Gastroesophageal sphincter (tissue), 4 donors: Measurements from ENCODE around the gene RAB23. TPM values are rescaled to one million over a fixed set of nuclear protein-coding genes. Genes with fewer than 3 reads are reported as not detected.

Experiments used
- ATAC-seq: fragments of 150-250 bp; one replicate; pipeline ENCODE4 v1.9.1; 2016; ENCODE audit warnings: mild to moderate bottlenecking, moderate library complexity
- H3K27ac ChIP-seq, 4 donors: fragments of 200-600 bp; sonication (generic) in 3 of 4; 1 replicate in 3 of 4; 2 replicates in 1 of 4; pipeline ENCODE4 v1.5.1; 2016 to 2019
- H3K27me3 ChIP-seq: fragments of 200-600 bp; sonication (generic); one replicate; pipeline ENCODE4 v1.5.1; 2019
- H3K36me3 ChIP-seq, 2 donors: fragments of 200-600 bp; sonication (generic); one replicate each; pipeline ENCODE4 v1.5.1; 2019; ENCODE audit warnings: control low read depth in 1 of 2
- H3K4me1 ChIP-seq, 3 donors: fragments of 200-600 bp; sonication (generic); 1 replicate in 2 of 3; 2 replicates in 1 of 3; pipeline ENCODE4 v1.5.1; 2016 to 2019; ENCODE audit warnings: control low read depth in 2 of 3
- H3K4me3 ChIP-seq, 2 donors: fragments of 200-600 bp; sonication (generic); one replicate each; pipeline ENCODE4 v1.5.1; 2019; ENCODE audit warnings: mild to moderate bottlenecking in 1 of 2, moderate library complexity in 1 of 2
- H3K9me3 ChIP-seq, 3 donors: fragments of 200-600 bp; sonication (generic); one replicate each; pipeline ENCODE4 v1.5.1; 2017 to 2019; ENCODE audit warnings: control low read depth in 2 of 3
- CTCF ChIP-seq, 4 experiments: fragments of 200-600 bp in 2 of 4; fragments of 450-650 bp in 2 of 4; sonication (generic) in 1 of 4; IDR thresholded peaks; one replicate each; pipeline ENCODE4 v1.5.1; 2017 to 2019; ENCODE audit warnings: antibody characterized with exemption in 4 of 4, mild to moderate bottlenecking in 2 of 4, moderate library complexity in 2 of 4
- EP300 ChIP-seq: sonication (generic); formaldehyde crosslinking; IDR thresholded peaks from one replicate; pipeline ENCODE4 v1.6.1; 2017; ENCODE audit warnings: antibody characterized with exemption, mild to moderate bottlenecking
- POLR2A ChIP-seq, 2 donors: fragments of 450-650 bp; IDR thresholded peaks; one replicate each; pipeline ENCODE4 v1.6.1; 2017; ENCODE audit warnings: antibody characterized with exemption in 2 of 2, mild to moderate bottlenecking in 2 of 2, moderate library complexity in 1 of 2
- POLR2AphosphoS5 ChIP-seq: sonication (generic); formaldehyde crosslinking; IDR thresholded peaks from one replicate; pipeline ENCODE4 v1.6.1; 2017; ENCODE audit warnings: antibody characterized with exemption
- WGBS, 2 donors: methylation state at CpG; one replicate each; pipeline ENCODE4 v1.1.5; 2018; ENCODE audit warnings: low coverage in 1 of 2; 5-methylcytosine and 5-hydroxymethylcytosine counted together
- total RNA-seq, 4 donors: library from RNA; depleted of rRNA; stranded (reverse); fragments of >200 nt; gene quantifications; one replicate each; pipeline ENCODE4 v1.1.0, GENCODE V29; 2016

Gene RAB23
- total RNA-seq, 4 donors from 2014 or later: 45.5 to 107 (median 78.1) TPM

- Histone ChIP-seq H3K27ac (no peak overlapping the region), H3K4me3 (no peak overlapping the region), H3K9me3 (no peaks in the 10 kb centered on the region), H3K4me1 (no peaks in the 10 kb centered on the region), H3K27me3 (no peaks in the 10 kb centered on the region), H3K36me3 (peaks cover 3 to 71% of the 10 kb centered on the region in 2 donors)
- no peak for ATAC-seq
- TF ChIP-seq POLR2AphosphoS5 (no peak), CTCF (IDR thresholded peaks at IDR 0.05) (no peak), POLR2A (IDR thresholded peaks at IDR 0.05) (no peak), EP300 (no peak)
These were observed 63.4 kb downstream of the RAB23 start for GRCh38 chr6:57158658-57159057.

- Histone ChIP-seq H3K27ac (no peak overlapping the region), H3K36me3 (peaks cover 3 to 62% of the 10 kb centered on the region in 2 donors), H3K4me1 (no peaks in the 10 kb centered on the region), H3K9me3 (no peaks in the 10 kb centered on the region), H3K4me3 (no peak overlapping the region), H3K27me3 (no peaks in the 10 kb centered on the region)
- 75 to 89% methylated on average over 6 to 7 of the region's 7 CpGs for WGBS, 2 donors
- no peak for TF ChIP-seq POLR2AphosphoS5
- no peak for TF ChIP-seq EP300
- no peak for TF ChIP-seq CTCF (IDR thresholded peaks at IDR 0.05)
- no peak for TF ChIP-seq POLR2A (IDR thresholded peaks at IDR 0.05)
- ATAC-seq: no peak
These were observed 73.9 kb downstream of the RAB23 start for GRCh38 chr6:57147955-57148858.

- no peak for TF ChIP-seq EP300
- no peak for TF ChIP-seq CTCF (IDR thresholded peaks at IDR 0.05)
- TF ChIP-seq POLR2A (IDR thresholded peaks at IDR 0.05): no peak
- TF ChIP-seq POLR2AphosphoS5: no peak
- no peaks in the 10 kb centered on the region for H3K27me3 ChIP-seq
- H3K4me3 ChIP-seq: no peak overlapping the region
- no peaks in the 10 kb centered on the region for H3K4me1 ChIP-seq
- WGBS, 2 donors: 90 to 100% methylated on average over 2 to 5 of the region's 5 CpGs
- no peak for ATAC-seq
- H3K9me3 ChIP-seq: no peaks in the 10 kb centered on the region
- peaks cover 3 to 62% of the 10 kb centered on the region in 2 donors for H3K36me3 ChIP-seq
- no peak overlapping the region for H3K27ac ChIP-seq
These were observed 74.7 kb downstream of the RAB23 start for GRCh38 chr6:57147401-57147800.

- Histone ChIP-seq H3K36me3 (peaks cover 0 to 55% of the 10 kb centered on the region in 2 donors), H3K9me3 (no peaks in the 10 kb centered on the region), H3K27ac (no peak overlapping the region), H3K4me3 (no peak overlapping the region), H3K27me3 (no peaks in the 10 kb centered on the region), H3K4me1 (no peaks in the 10 kb centered on the region)
- ATAC-seq: no peak
- 89 to 100% methylated on average over 1 of the region's 1 CpG for WGBS, 2 donors
- TF ChIP-seq CTCF (IDR thresholded peaks at IDR 0.05): no peak
- TF ChIP-seq EP300: no peak
- TF ChIP-seq POLR2A (IDR thresholded peaks at IDR 0.05): no peak
- no peak for TF ChIP-seq POLR2AphosphoS5
These were observed 78.4 kb downstream of the RAB23 start for GRCh38 chr6:57143690-57144089.

- TF ChIP-seq POLR2AphosphoS5 (no peak), POLR2A (IDR thresholded peaks at IDR 0.05) (no peak), EP300 (no peak), CTCF (IDR thresholded peaks at IDR 0.05) (no peak)
- Histone ChIP-seq H3K27ac (no peak overlapping the region), H3K4me1 (no peaks in the 10 kb centered on the region), H3K9me3 (no peaks in the 10 kb centered on the region), H3K4me3 (no peak overlapping the region), H3K27me3 (no peaks in the 10 kb centered on the region), H3K36me3 (peaks cover 0 to 47% of the 10 kb centered on the region in 2 donors)
- ATAC-seq: no peak
- 40 to 50% methylated on average over 1 of the region's 1 CpG for WGBS, 2 donors
These were observed 80.0 kb downstream of the RAB23 start for GRCh38 chr6:57142178-57142525.
